SK-N-SH (cell line): ENCODE measurements around the gene MACROD2. TPM values are rescaled to one million over a fixed set of nuclear protein-coding genes. Genes with fewer than 3 reads are reported as not detected.

Experiments
- CTCF ChIA-PET: fragments of 300-600, 350-600 bp; formaldehyde crosslinking; extraction: SDS; loops from one replicate; lab custom pipeline; 2021; lab: Yijun Ruan, JAX
- POLR2A ChIA-PET: fragments of 350-600 bp; sonication (Branson Sonifier 250); formaldehyde crosslinking; extraction: SDS; loops from one replicate; lab custom pipeline; 2020; ENCODE audit warnings: antibody characterized with exemption, inconsistent platforms; lab: Yijun Ruan, JAX
- DNase-seq: peaks from one replicate; pipeline ENCODE4 v3.0.0; 2012
- H2AFZ ChIP-seq: fragments of 200-600 bp; sonication (generic); 2 replicates; pipeline ENCODE4 v1.8.1; 2016; ENCODE audit warnings: antibody characterized with exemption, mild to moderate bottlenecking, low read depth
- H3F3A ChIP-seq: fragments of 200-600 bp; sonication (generic); replicated peaks from 2 replicates; pipeline ENCODE3; 2016; ENCODE audit warnings: antibody characterized with exemption, mild to moderate bottlenecking; ENCODE audit not compliant: insufficient read depth
- H3K27ac ChIP-seq, 2 experiments: fragments of 200-500 bp in 1 of 2; fragments of 200-600 bp in 1 of 2; sonication (Bioruptor generic) in 1 of 2; sonication (generic), shearing (Covaris generic) in 1 of 2; 2 replicates each; pipeline versions ENCODE4 v1.5.1 to v1.6.1; 2014 to 2016; ENCODE audit warnings: low read depth in 2 of 2, inconsistent platforms in 1 of 2, low read length in 1 of 2, mild to moderate bottlenecking in 1 of 2, mixed read lengths in 1 of 2
- H3K27me3 ChIP-seq: fragments of 200-600 bp; sonication (generic), shearing (Covaris generic); 2 replicates; pipeline ENCODE4 v1.6.1; 2016; ENCODE audit warnings: mixed run types; ENCODE audit not compliant: insufficient read depth
- H3K36me3 ChIP-seq, 2 experiments: fragments of 200-500 bp in 1 of 2; fragments of 200-600 bp in 1 of 2; sonication (Bioruptor generic) in 1 of 2; sonication (generic) in 1 of 2; replicated peaks in 1 of 2; 2 replicates each; pipeline versions ENCODE3 to v1.5.1; 2014 to 2016; ENCODE audit warnings: low read length in 1 of 2, mild to moderate bottlenecking in 1 of 2; ENCODE audit not compliant: insufficient read depth in 2 of 2, control insufficient read depth in 1 of 2
- H3K4me1 ChIP-seq, 2 experiments: fragments of 200-500 bp in 1 of 2; fragments of 200-600 bp in 1 of 2; sonication (Bioruptor generic) in 1 of 2; sonication (generic), shearing (Covaris generic) in 1 of 2; 2 replicates each; pipeline versions ENCODE4 v1.5.1 to v1.6.1; 2014 to 2016; ENCODE audit warnings: low read depth in 1 of 2, low read length in 1 of 2, mixed run types in 1 of 2; ENCODE audit not compliant: insufficient read depth in 2 of 2, control insufficient read depth in 1 of 2
- H3K4me2 ChIP-seq: fragments of 200-600 bp; sonication (generic), shearing (Covaris generic); 2 replicates; pipeline ENCODE4 v1.6.1; 2017; ENCODE audit warnings: mixed run types
- H3K4me3 ChIP-seq, 2 experiments: fragments of 200-500 bp in 1 of 2; fragments of 200-600 bp in 1 of 2; sonication (Bioruptor generic) in 1 of 2; sonication (generic), shearing (Covaris generic) in 1 of 2; 2 replicates each; pipeline versions ENCODE4 v1.5.1 to v1.8.1; 2014 to 2016; ENCODE audit warnings: low read depth in 2 of 2, inconsistent platforms in 1 of 2, low read length in 1 of 2, mild to moderate bottlenecking in 1 of 2, mixed read lengths in 1 of 2, moderate library complexity in 1 of 2
- H3K79me2 ChIP-seq: fragments of 200-600 bp; sonication (generic); 2 replicates; pipeline ENCODE4 v1.8.1; 2017; ENCODE audit warnings: mild to moderate bottlenecking; ENCODE audit not compliant: insufficient read depth
- H3K9ac ChIP-seq: fragments of 200-600 bp; sonication (generic); 2 replicates; pipeline ENCODE4 v1.6.1; 2017; ENCODE audit warnings: mixed run types
- H3K9me2 ChIP-seq: fragments of 200-600 bp; sonication (generic); 2 replicates; pipeline ENCODE4 v1.6.1; 2017; ENCODE audit warnings: mixed run types
- H3K9me3 ChIP-seq: fragments of 200-600 bp; sonication (generic); 2 replicates; pipeline ENCODE4 v1.6.1; 2017; ENCODE audit warnings: mixed run types, mild to moderate bottlenecking, moderate library complexity
- H4K20me1 ChIP-seq: fragments of 200-600 bp; sonication (generic); 2 replicates; pipeline ENCODE4 v1.6.1; 2017; ENCODE audit warnings: mild to moderate bottlenecking, mixed run types; ENCODE audit not compliant: insufficient read depth
- CTCF ChIP-seq: fragments of 200-600 bp; sonication (generic); IDR thresholded peaks from 2 replicates; pipeline ENCODE4 v1.6.1; 2017; ENCODE audit warnings: antibody characterized with exemption, mild to moderate bottlenecking, moderate library complexity
- EP300 ChIP-seq, 2 experiments: IDR thresholded peaks; 2 replicates each; pipeline versions ENCODE4 v1.4.0 to v1.6.1; 2012; ENCODE audit warnings: borderline replicate concordance in 1 of 2, low read depth in 1 of 2, low read length in 1 of 2
- FOSL2 ChIP-seq: IDR thresholded peaks from 2 replicates; pipeline ENCODE4 v1.4.0; 2012; ENCODE audit warnings: low read depth, mild to moderate bottlenecking, moderate library complexity, borderline replicate concordance
- FOXJ3 ChIP-seq: sonication (generic); formaldehyde crosslinking; IDR thresholded peaks from 2 replicates; pipeline ENCODE4 v1.5.1; 2020; ENCODE audit warnings: mild to moderate bottlenecking, missing genetic modification reagents
- FOXM1 ChIP-seq: IDR thresholded peaks from 2 replicates; pipeline ENCODE4 v1.4.0; 2012; ENCODE audit warnings: low read depth, mild to moderate bottlenecking
- GABPA ChIP-seq: IDR thresholded peaks from 2 replicates; pipeline ENCODE4 v1.4.0; 2012; ENCODE audit warnings: low read depth, mild to moderate bottlenecking
- GATA2 ChIP-seq: sonication (generic); formaldehyde crosslinking; IDR thresholded peaks from 2 replicates; pipeline ENCODE4 v1.5.0; 2020; ENCODE audit warnings: mild to moderate bottlenecking, missing genetic modification reagents
- JUND ChIP-seq: IDR thresholded peaks from 2 replicates; pipeline ENCODE4 v1.4.0; 2012
- MEF2A ChIP-seq: IDR thresholded peaks from 2 replicates; pipeline ENCODE4 v1.4.0; 2012; ENCODE audit warnings: low read depth, borderline replicate concordance
- MXI1 ChIP-seq: IDR thresholded peaks from 2 replicates; pipeline ENCODE4 v1.6.1; 2012; ENCODE audit warnings: mild to moderate bottlenecking, low read depth, low read length, improper control_type of control experiment
- PBX3 ChIP-seq: IDR thresholded peaks from 2 replicates; pipeline ENCODE4; 2012
- POLR2AphosphoS5 ChIP-seq: IDR thresholded peaks from 2 replicates; pipeline ENCODE4 v1.6.1; 2012; ENCODE audit warnings: low read depth, low read length
- RFX5 ChIP-seq: IDR thresholded peaks from 2 replicates; pipeline ENCODE4 v1.6.1; 2012; ENCODE audit warnings: mild to moderate bottlenecking, improper control_type of control experiment, low read length
- SIN3A ChIP-seq: IDR thresholded peaks from 2 replicates; pipeline ENCODE4 v1.6.1; 2012; ENCODE audit warnings: low read depth, mild to moderate bottlenecking, low read length, moderate library complexity, borderline replicate concordance
- TCF12 ChIP-seq: IDR thresholded peaks from 2 replicates; pipeline ENCODE4 v1.4.0; 2012
- USF1 ChIP-seq: IDR thresholded peaks from 2 replicates; pipeline ENCODE4 v1.4.0; 2012; ENCODE audit warnings: low read depth, borderline replicate concordance
- USF2 ChIP-seq: fragments of 150-350 bp; IDR thresholded peaks from 2 replicates; pipeline ENCODE4 v1.6.1; 2017; ENCODE audit warnings: antibody characterized with exemption, low read length, low read depth, borderline replicate concordance
- ZBTB33 ChIP-seq: IDR thresholded peaks from 2 replicates; pipeline ENCODE4 v1.4.0; 2012; ENCODE audit warnings: low read depth, borderline replicate concordance
- WGBS: methylation state at CpG from one replicate; pipeline ENCODE4 v1.1.6; 2017; ENCODE audit warnings: low lambda C conversion rate; 5-methylcytosine and 5-hydroxymethylcytosine counted together
- polyA plus RNA-seq, 3 experiments: library from polyadenylated mRNA; depleted of rRNA; stranded (reverse); fragments of >200 nt; gene quantifications; 2 replicates each; pipeline ENCODE4 v1.2.3, GENCODE V29; 2012

Gene MACROD2
- polyA plus RNA-seq, 1 of the 3 experiments (the other 2 are of a cell fraction): 0.33 TPM

- peaks cover 7% of the 10 kb centered on the region for H3F3A ChIP-seq
- no peak for DNase-seq
- no peaks in the 10 kb centered on the region for H3K9me3 ChIP-seq
- H3K27ac ChIP-seq: no peak overlapping the region
- CTCF ChIA-PET: interaction anchor here (1.0 to 1.2 kb wide), 2 partner anchors 11 to 15 kb away, joined by 3 to 4 read pairs; no protein-coding TSS in a partner anchor
- no peak overlapping the region for H3K4me2 ChIP-seq
- TF ChIP-seq USF1: no peak
- TF ChIP-seq MEF2A: no peak
- no peak for TF ChIP-seq GABPA
- no peak for TF ChIP-seq MXI1
- TF ChIP-seq USF2: no peak
- TF ChIP-seq JUND: no peak
- no peak for TF ChIP-seq FOXJ3 (CRISPR knock-in tag)
- TF ChIP-seq CTCF: no peak
- no peak for TF ChIP-seq RFX5
- no peak for TF ChIP-seq SIN3A
- no peak for TF ChIP-seq PBX3
- no peak for TF ChIP-seq EP300 (IDR thresholded peaks at IDR 0.05; ENCODE audit: borderline replicate concordance in 1 of 2, low read depth in 1 of 2, low read length in 1 of 2)
- no peak for TF ChIP-seq FOXM1
- TF ChIP-seq TCF12: no peak
- no peak for TF ChIP-seq GATA2 (CRISPR knock-in tag)
- TF ChIP-seq POLR2AphosphoS5: no peak
- no peak for TF ChIP-seq FOSL2
- TF ChIP-seq ZBTB33: no peak
- H3K27me3 ChIP-seq: no peaks in the 10 kb centered on the region
- H3K79me2 ChIP-seq: no peaks in the 10 kb centered on the region
- H3K9me2 ChIP-seq: no peaks in the 10 kb centered on the region
- H2AFZ ChIP-seq: no peak overlapping the region
- no peak overlapping the region for H3K9ac ChIP-seq
- WGBS: 12% methylated on average over 1 of the region's 1 CpG
- POLR2A ChIA-PET: no interaction called here
- H3K36me3 ChIP-seq: no peaks in the 10 kb centered on the region
- no peak overlapping the region for H3K4me3 ChIP-seq
- no peaks in the 10 kb centered on the region for H3K4me1 ChIP-seq
- no peaks in the 10 kb centered on the region for H4K20me1 ChIP-seq
Measured at GRCh38 chr20:15812696-15813095, 1817.4 kb downstream of the MACROD2 start.
